ENCODE measurements around the gene ADAMTS14. TPM values are rescaled to one million over a fixed set of nuclear protein-coding genes. Genes with fewer than 3 reads are reported as not detected.

Gene ADAMTS14
- total RNA-seq, 1 experiment from 2014 or later = 0.91 TPM

DNA sequence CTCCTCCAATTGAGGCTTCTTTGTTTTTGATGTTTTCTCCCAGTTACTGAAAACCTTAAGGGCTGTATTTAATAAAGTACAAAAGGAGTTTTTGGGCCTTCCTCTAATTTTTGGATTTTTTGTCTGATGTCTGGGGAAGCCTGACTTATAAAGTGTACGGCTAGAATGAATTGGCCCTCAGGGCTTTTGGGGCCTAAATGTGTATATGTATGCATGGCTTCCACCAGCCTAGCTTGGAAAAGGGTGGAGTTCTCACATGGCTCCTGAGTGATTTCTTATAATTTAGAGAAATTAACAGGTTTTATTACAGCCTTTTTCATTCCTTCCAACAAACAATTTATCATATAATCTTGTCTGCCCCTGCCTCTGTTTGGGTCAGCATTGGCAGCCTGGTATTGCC lies 123.3 kb downstream of the ADAMTS14 start:
- H3K27me3 ChIP-seq (ENCODE audit: low read length) = no peaks in the 10 kb centered on the region
- intact Hi-C loops (cut with micrococcal nuclease) = no loop called here

DNA sequence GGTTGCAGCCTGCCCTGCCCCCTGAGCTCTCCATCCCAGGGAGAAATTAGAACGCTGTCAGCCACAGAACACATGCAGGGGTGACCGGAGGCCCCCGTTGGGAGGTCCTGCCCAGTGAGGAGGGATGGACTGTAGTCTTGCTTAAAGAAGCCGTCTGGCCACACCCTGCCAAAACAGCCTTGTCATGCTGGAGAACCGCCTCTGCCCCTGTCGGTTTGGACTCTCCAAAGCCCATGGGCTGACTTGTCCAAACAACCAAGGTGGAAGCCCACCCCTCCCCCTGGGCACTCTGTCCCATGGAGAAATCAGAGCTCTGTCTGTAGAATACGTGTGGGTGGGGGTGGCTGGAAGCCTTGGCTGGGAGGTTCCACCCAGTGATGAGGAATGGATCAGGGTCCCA lies 125.5 kb downstream of the ADAMTS14 start:
- no peaks in the 10 kb centered on the region for H3K27me3 ChIP-seq (ENCODE audit: low read length)
- DNase-seq (no peak), ATAC-seq (no peak)
- H3K9me3 ChIP-seq (ENCODE audit: low read length) = no peaks in the 10 kb centered on the region
- POLR2A ChIA-PET (ENCODE audit: unreplicated experiment) = no interaction called here
- BruUV-seq (replicated peaks) = no TSS peak
- no peaks in the 10 kb centered on the region for H3K9me2 ChIP-seq (replicated peaks; ENCODE audit: low read length)
- no peak overlapping the region for H3K27ac ChIP-seq (ENCODE audit: low read length)
- no peaks in the 10 kb centered on the region for H3F3A ChIP-seq (ENCODE audit: low read length, unreplicated experiment)
- no peak overlapping the region for H3K4me2 ChIP-seq (ENCODE audit: low read length)
- H3K9ac ChIP-seq (ENCODE audit: low read length) = no peak overlapping the region
- no peaks in the 10 kb centered on the region for H3K4me1 ChIP-seq (ENCODE audit: insufficient read depth, low read length)
- intact Hi-C loops (cut with micrococcal nuclease) = no loop called here
- CTCF ChIA-PET = no interaction called here
- no peaks in the 10 kb centered on the region for H3K79me2 ChIP-seq (ENCODE audit: low read length)
- no peak overlapping the region for H3K4me3 ChIP-seq (ENCODE audit: low read length)
- no peak for TF ChIP-seq EZH2phosphoT487 (IDR thresholded peaks at IDR 0.05; ENCODE audit: borderline replicate concordance, low read length)
- TF ChIP-seq, protein P1, sequence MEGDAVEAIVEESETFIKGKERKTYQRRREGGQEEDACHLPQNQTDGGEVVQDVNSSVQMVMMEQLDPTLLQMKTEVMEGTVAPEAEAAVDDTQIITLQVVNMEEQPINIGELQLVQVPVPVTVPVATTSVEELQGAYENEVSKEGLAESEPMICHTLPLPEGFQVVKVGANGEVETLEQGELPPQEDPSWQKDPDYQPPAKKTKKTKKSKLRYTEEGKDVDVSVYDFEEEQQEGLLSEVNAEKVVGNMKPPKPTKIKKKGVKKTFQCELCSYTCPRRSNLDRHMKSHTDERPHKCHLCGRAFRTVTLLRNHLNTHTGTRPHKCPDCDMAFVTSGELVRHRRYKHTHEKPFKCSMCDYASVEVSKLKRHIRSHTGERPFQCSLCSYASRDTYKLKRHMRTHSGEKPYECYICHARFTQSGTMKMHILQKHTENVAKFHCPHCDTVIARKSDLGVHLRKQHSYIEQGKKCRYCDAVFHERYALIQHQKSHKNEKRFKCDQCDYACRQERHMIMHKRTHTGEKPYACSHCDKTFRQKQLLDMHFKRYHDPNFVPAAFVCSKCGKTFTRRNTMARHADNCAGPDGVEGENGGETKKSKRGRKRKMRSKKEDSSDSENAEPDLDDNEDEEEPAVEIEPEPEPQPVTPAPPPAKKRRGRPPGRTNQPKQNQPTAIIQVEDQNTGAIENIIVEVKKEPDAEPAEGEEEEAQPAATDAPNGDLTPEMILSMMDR (conservative IDR thresholded peaks at IDR 0.05; ENCODE audit: low read depth, low read length) = no peak
- TF ChIP-seq EZH2 (IDR thresholded peaks at IDR 0.05; ENCODE audit: low read length, unreplicated experiment) = no peak
- H4K20me1 ChIP-seq (ENCODE audit: low read length) = no peaks in the 10 kb centered on the region
- H2AFZ ChIP-seq (ENCODE audit: low read length) = no peak overlapping the region
- H3K36me3 ChIP-seq (ENCODE audit: low read depth, low read length) = no peaks in the 10 kb centered on the region

More for the DNA sequence above, 123.3 kb downstream of the ADAMTS14 start:
- H3K9me3 ChIP-seq (ENCODE audit: low read length) = no peaks in the 10 kb centered on the region
- POLR2A ChIA-PET (ENCODE audit: unreplicated experiment) = no interaction called here
- H4K20me1 ChIP-seq (ENCODE audit: low read length) = no peaks in the 10 kb centered on the region
- no peak overlapping the region for H3K4me3 ChIP-seq (ENCODE audit: low read length)
- no peaks in the 10 kb centered on the region for H3K36me3 ChIP-seq (ENCODE audit: low read depth, low read length)
- H3K9ac ChIP-seq (ENCODE audit: low read length) = no peak overlapping the region
- no peak overlapping the region for H2AFZ ChIP-seq (ENCODE audit: low read length)
- DNase-seq = no peak
- peaks cover 12% of the 10 kb centered on the region for H3K4me1 ChIP-seq (ENCODE audit: insufficient read depth, low read length)
- H3K79me2 ChIP-seq (ENCODE audit: low read length) = no peaks in the 10 kb centered on the region
- no peak overlapping the region for H3K27ac ChIP-seq (ENCODE audit: low read length)
- H3K4me2 ChIP-seq (ENCODE audit: low read length) = no peak overlapping the region
- H3F3A ChIP-seq (ENCODE audit: low read length, unreplicated experiment) = no peaks in the 10 kb centered on the region
- CTCF ChIA-PET = no interaction called here
- BruUV-seq (replicated peaks) = no TSS peak
- H3K9me2 ChIP-seq (replicated peaks; ENCODE audit: low read length) = 0 out of 2 replicates have a peak, but pooled peaks cover 4% of the 10 kb centered on the region
- ATAC-seq = no peak
- TF ChIP-seq, protein P1 (conservative IDR thresholded peaks at IDR 0.05; ENCODE audit: low read depth, low read length) = no peak
- TF ChIP-seq EZH2phosphoT487 (IDR thresholded peaks at IDR 0.05; ENCODE audit: borderline replicate concordance, low read length) (no peak), EZH2 (IDR thresholded peaks at IDR 0.05; ENCODE audit: low read length, unreplicated experiment) (no peak)

DNA sequence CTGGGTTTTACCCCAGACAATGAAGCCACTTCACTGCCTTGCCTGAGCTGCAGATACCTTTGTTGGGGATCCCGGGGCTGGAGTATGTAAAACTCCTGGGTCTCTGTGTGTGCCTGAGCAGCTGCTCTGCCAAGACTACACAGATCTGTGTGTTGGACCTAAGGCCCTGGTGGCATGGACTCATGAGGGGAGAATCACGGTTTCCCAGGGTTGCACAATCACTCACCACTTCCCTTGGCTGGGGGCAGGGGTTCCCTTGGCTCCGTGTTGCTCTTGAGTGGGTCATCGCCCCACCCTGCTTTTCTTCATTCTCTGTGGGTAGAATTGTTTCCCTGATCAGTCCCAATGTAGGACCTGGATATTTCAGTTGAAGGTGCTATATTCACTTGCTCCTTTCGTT lies 126.8 kb downstream of the ADAMTS14 start:
- ATAC-seq (no peak), DNase-seq (no peak)
- no peak overlapping the region for H3K27ac ChIP-seq (ENCODE audit: low read length)
- H3K9me2 ChIP-seq (replicated peaks; ENCODE audit: low read length) = no peaks in the 10 kb centered on the region
- intact Hi-C loops (cut with micrococcal nuclease) = no loop called here
- H3K27me3 ChIP-seq (ENCODE audit: low read length) = no peaks in the 10 kb centered on the region
- H3K9ac ChIP-seq (ENCODE audit: low read length) = no peak overlapping the region
- H3K4me1 ChIP-seq (ENCODE audit: insufficient read depth, low read length) = peaks cover 10% of the 10 kb centered on the region
- H3K79me2 ChIP-seq (ENCODE audit: low read length) = no peaks in the 10 kb centered on the region
- no peaks in the 10 kb centered on the region for H3K36me3 ChIP-seq (ENCODE audit: low read depth, low read length)
- H3K4me2 ChIP-seq (ENCODE audit: low read length) = no peak overlapping the region
- ChIA-PET POLR2A (ENCODE audit: unreplicated experiment) (no interaction called here), CTCF (no interaction called here)
- TF ChIP-seq EZH2phosphoT487 (IDR thresholded peaks at IDR 0.05; ENCODE audit: borderline replicate concordance, low read length) = no peak
- TF ChIP-seq, protein P1 (conservative IDR thresholded peaks at IDR 0.05; ENCODE audit: low read depth, low read length) = no peak
- no peak for TF ChIP-seq EZH2 (IDR thresholded peaks at IDR 0.05; ENCODE audit: low read length, unreplicated experiment)
- peaks cover 8% of the 10 kb centered on the region for H3F3A ChIP-seq (ENCODE audit: low read length, unreplicated experiment)
- H2AFZ ChIP-seq (ENCODE audit: low read length) = no peak overlapping the region; the same call in 1 of the 2 replicates
- no peaks in the 10 kb centered on the region for H4K20me1 ChIP-seq (ENCODE audit: low read length)
- H3K9me3 ChIP-seq (ENCODE audit: low read length) = no peaks in the 10 kb centered on the region
- no peak overlapping the region for H3K4me3 ChIP-seq (ENCODE audit: low read length)
- BruUV-seq (replicated peaks) = no TSS peak

Measured in PC-3 (cell line).